Coronary artery (tissue), 2 donors: ENCODE results near the gene SLC9A3.

ENCODE experiments used
- DNase-seq: peaks from one replicate; pipeline ENCODE4 v3.0.0-alpha.2; 2017; ENCODE audit warnings: low spot score
- H3K27ac ChIP-seq, 2 donors: fragments of 200-600 bp; sonication (generic); one replicate each; pipeline ENCODE4 v1.5.1; 2016 to 2019
- H3K4me3 ChIP-seq: fragments of 200-600 bp; sonication (generic); 2 replicates; pipeline ENCODE4 v1.5.1; 2016; ENCODE audit warnings: mild to moderate bottlenecking, moderate library complexity
- TF ChIP-seq, protein P1 (sequence below): fragments of 200-600 bp; sonication (generic); IDR thresholded peaks from one replicate; pipeline ENCODE4 v1.5.1; 2019; ENCODE audit warnings: antibody characterized with exemption

SLC9A3 gene

DNA sequence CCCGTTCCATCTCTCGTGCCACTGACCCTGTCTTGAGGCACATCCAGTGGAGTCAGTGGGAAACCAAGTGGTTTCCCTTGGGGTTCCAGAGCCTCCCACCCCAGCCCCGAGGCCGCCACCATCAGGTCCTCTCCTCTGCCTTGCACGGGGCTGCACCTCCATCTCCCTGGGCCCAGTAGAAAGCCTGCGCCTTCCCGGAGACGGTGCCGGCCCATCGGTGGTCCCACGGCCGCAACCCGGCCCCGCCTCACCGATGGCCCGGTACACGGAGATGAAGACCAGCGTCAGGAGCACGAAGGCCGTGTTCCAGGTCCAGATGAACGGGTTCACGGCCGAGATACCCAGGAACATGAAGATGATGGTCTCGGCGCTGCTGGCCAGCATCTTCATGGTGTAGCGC is 41.2 kb downstream of the SLC9A3 start:
- TF ChIP-seq, protein P1, sequence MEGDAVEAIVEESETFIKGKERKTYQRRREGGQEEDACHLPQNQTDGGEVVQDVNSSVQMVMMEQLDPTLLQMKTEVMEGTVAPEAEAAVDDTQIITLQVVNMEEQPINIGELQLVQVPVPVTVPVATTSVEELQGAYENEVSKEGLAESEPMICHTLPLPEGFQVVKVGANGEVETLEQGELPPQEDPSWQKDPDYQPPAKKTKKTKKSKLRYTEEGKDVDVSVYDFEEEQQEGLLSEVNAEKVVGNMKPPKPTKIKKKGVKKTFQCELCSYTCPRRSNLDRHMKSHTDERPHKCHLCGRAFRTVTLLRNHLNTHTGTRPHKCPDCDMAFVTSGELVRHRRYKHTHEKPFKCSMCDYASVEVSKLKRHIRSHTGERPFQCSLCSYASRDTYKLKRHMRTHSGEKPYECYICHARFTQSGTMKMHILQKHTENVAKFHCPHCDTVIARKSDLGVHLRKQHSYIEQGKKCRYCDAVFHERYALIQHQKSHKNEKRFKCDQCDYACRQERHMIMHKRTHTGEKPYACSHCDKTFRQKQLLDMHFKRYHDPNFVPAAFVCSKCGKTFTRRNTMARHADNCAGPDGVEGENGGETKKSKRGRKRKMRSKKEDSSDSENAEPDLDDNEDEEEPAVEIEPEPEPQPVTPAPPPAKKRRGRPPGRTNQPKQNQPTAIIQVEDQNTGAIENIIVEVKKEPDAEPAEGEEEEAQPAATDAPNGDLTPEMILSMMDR, result no peak
- Histone ChIP-seq H3K4me3 (no peak overlapping the region), H3K27ac (no peak overlapping the region)
- no peak for DNase-seq

DNA sequence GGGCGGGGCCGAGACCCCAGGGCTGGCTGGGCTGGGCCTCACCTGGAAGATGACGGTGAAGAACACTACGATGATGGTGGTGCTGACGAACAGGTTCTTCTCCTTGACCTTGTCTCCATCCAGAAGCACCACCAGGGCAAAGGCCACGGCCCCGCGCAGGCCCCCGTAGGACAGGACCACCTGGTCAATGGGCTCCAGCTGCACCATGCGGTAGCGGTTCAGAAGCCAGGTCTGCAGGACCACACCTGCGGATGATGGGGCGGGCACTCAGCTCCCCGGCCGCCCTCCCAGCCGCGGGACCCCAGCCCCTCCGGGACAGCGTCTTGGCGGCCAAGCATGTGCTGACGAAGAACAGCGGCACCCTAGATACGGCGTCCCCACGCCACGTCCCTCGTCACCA is 41.7 kb downstream of the SLC9A3 start:
- no peak overlapping the region for H3K4me3 ChIP-seq
- TF ChIP-seq, protein P1, result no peak
- no peak overlapping the region for H3K27ac ChIP-seq
- no peak for DNase-seq

DNA sequence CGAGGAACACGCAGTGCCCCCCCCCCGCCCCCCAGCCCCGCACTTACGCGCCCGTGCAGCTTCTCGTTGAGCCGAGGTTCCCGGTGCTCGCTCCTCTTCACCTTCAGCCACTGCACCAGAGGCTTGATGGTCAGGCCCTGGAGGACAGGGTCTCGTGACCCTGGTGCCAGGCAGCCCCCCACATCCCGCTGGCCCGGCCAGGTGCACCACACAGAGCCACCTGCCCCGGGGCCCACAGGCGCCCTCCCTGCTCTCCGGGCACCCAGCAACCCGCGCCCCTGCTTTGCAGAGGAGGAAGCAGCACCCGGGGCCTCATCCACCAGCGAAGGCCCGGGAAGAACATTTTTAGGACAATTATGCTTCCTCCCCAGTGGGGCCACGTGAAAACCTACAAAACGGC is 42.2 kb downstream of the SLC9A3 start:
- no peak for DNase-seq
- H3K27ac ChIP-seq, result no peak overlapping the region
- TF ChIP-seq, protein P1, result no peak
- H3K4me3 ChIP-seq, result no peak overlapping the region

DNA sequence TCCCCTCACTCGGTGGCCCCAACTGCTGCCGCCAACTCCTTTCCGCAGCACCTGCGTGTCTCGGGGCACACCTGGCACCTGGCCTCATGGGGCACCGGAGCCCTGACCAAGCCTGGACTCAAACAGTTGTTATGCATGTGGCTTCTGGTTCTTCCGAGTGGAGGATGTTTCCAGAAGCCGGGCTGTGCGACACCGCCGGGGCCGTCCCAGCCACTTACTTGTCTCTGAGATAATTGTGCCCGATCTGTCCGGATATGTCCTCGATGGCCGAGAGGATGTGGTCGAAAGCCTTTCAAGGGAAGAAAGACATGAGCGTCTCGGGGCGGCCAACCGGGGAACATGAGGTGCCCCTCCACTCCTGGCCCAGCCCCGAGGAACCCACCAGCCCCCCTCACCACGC is 42.9 kb downstream of the SLC9A3 start:
- H3K27ac ChIP-seq, result no peak overlapping the region
- DNase-seq, result no peak
- no peak overlapping the region for H3K4me3 ChIP-seq
- TF ChIP-seq, protein P1, result no peak

DNA sequence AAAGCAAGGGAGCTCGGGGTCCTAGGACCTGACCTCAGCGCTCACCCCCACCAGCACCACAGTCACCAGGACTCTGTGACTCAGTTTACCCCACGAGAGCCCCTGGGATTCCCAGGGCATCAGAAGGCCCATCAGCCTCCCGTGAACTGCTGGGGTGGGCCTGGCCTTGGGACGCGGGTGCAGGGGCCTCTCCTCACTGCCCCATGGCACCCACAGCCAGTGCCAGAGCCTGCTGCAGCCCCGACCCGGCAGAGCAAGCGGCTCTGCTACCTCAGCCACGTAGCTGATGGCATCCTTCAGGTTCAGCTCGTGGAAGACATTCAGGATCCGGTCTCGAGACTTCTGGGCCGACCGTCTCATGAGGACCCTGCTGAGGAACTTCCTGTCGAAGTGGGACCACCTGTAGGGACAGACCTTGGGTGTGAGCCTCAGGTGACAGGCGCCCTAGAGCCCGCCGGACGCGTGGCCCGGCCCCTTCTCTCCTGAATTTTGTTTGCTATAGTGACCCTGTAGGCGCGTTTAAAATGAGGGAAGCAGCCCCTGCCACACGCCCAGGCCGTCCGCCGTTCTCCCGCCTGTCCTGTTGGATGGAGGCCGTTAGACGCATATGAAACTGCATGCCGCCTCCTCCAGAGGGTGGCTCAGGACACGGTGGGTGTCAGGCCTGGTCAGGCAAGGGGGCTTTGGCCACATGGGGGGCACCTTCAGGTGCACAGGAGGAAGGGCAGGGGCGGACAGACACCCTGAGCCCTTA is 44.5 kb downstream of the SLC9A3 start:
- TF ChIP-seq, protein P1, result no peak
- Histone ChIP-seq H3K27ac (no peak overlapping the region), H3K4me3 (no peak overlapping the region)
- DNase-seq, result no peak

DNA sequence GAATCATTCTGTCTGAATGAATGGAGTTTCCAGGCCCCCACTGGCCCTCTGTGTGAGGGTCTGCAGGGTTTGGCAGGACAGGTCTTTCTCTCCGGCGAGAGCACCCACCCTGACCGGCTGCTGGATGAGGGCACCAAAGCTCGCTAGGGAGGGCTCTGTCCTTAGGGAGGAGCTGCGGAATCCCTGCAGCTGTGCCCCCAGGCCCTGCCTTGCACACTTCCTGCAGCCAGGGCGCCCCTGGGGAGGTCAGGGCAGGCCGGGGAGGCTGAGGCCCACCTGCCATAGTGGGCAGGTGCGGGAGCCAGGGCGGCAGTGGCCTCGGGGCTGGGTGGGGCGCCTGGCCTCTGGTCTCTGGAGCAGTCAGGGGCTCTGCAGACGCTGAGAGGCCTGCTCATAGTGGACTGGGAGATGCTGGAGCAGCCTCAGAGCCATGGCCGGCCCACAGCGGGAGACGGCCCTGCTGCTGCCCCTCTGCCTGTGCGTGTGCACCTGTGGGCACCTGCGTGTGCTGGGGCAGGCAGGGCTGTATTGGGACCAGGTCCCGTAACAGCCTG is 45.2 kb downstream of the SLC9A3 start:
- Histone ChIP-seq H3K4me3 (no peak overlapping the region), H3K27ac (no peak overlapping the region)
- DNase-seq, result no peak
- TF ChIP-seq, protein P1, result no peak

DNA sequence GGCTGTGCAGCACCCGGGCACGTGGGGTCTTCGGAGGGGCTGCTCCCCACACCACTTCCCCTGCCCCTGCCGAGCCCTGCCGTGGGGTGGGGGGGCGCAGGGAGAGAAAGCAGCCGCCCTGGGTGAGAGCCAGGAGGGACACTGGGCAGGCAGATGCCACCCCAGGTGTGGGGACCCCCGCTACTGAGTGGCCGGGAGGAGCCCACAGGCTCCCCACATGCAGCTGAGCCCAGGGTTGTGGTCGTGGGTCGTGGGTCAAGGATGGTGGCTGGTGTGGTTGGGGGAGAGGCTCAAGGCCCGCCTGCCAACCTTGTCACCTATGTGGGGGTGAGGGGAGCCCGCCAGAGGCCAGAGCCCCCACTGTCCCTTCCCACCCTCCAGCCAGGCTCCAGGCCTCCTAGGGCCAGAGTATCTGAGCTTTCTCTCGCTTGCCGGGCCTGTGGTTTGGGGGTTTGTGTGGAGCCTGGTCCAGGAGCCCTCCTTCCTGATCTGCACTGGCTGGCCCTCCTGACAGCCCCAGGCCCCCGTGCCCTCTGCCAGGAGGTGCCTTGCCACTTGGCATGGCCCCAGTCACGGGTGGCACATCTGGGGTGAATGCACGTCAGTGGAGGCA is 45.8 kb downstream of the SLC9A3 start:
- no peak overlapping the region for H3K4me3 ChIP-seq
- TF ChIP-seq, protein P1, result no peak
- no peak for DNase-seq
- H3K27ac ChIP-seq, result no peak overlapping the region
